Loucy (cell line): ENCODE results near the gene FAR2.

Source experiments
- H2AFZ ChIP-seq: fragments of 200-600 bp; sonication (generic); 2 replicates; pipeline ENCODE4 v1.6.0; 2016; ENCODE audit warnings: antibody characterized with exemption, mild to moderate bottlenecking, low read length, moderate library complexity
- H3F3A ChIP-seq: fragments of 200-600 bp; 2 replicates; pipeline ENCODE4 v1.6.0; 2016; ENCODE audit warnings: antibody characterized with exemption, low read depth, mild to moderate bottlenecking
- H3K27me3 ChIP-seq: fragments of 200-600 bp; sonication (generic); 2 replicates; pipeline ENCODE4 v1.6.1; 2014; ENCODE audit warnings: low read length, mild to moderate bottlenecking; ENCODE audit not compliant: insufficient read depth, poor library complexity, severe bottlenecking
- H3K36me3 ChIP-seq: fragments of 200-600 bp; sonication (generic); 2 replicates; pipeline ENCODE4 v1.6.1; 2016; ENCODE audit warnings: low read length; ENCODE audit not compliant: insufficient read depth
- H3K4me1 ChIP-seq: fragments of 200-600 bp; sonication (generic); 2 replicates; pipeline ENCODE4 v1.5.1; 2014; ENCODE audit warnings: low read length, mild to moderate bottlenecking; ENCODE audit not compliant: insufficient read depth, poor library complexity, severe bottlenecking
- H3K4me2 ChIP-seq: fragments of 200-600 bp; sonication (generic); 2 replicates; pipeline ENCODE4 v1.6.0; 2014; ENCODE audit warnings: antibody characterized with exemption, low read length, low read depth, mild to moderate bottlenecking; ENCODE audit not compliant: poor library complexity, severe bottlenecking
- H3K4me3 ChIP-seq: fragments of 200-600 bp; sonication (generic); 2 replicates; pipeline ENCODE4 v1.5.1; 2014; ENCODE audit warnings: low read length, mild to moderate bottlenecking, mixed read lengths; ENCODE audit not compliant: poor library complexity, severe bottlenecking
- H3K79me2 ChIP-seq: fragments of 200-600 bp; sonication (generic); 2 replicates; pipeline ENCODE4 v1.6.1; 2014; ENCODE audit warnings: low read length; ENCODE audit not compliant: insufficient read depth
- H3K9ac ChIP-seq: fragments of 200-600 bp; sonication (generic); 2 replicates; pipeline ENCODE4 v1.6.0; 2014; ENCODE audit warnings: mild to moderate bottlenecking, low read depth, low read length, moderate library complexity; ENCODE audit not compliant: poor library complexity, severe bottlenecking
- H3K9me2 ChIP-seq: fragments of 200-600 bp; sonication (generic); replicated peaks from 2 replicates; pipeline ENCODE4 v1.6.1; 2016; ENCODE audit warnings: low read depth, low read length, mixed read lengths
- H3K9me3 ChIP-seq: fragments of 200-600 bp; sonication (generic); 2 replicates; pipeline ENCODE4 v1.6.1; 2014; ENCODE audit warnings: mild to moderate bottlenecking, antibody characterized with exemption, low read length, low read depth; ENCODE audit not compliant: insufficient read depth
- H4K20me1 ChIP-seq: fragments of 200-600 bp; sonication (generic); 2 replicates; pipeline ENCODE4 v1.6.0; 2014; ENCODE audit warnings: antibody characterized with exemption, low read length, mild to moderate bottlenecking; ENCODE audit not compliant: insufficient read depth, poor library complexity, severe bottlenecking
- CTCF ChIP-seq: fragments of 200-600 bp; sonication (generic); conservative IDR thresholded peaks from 2 replicates; pipeline ENCODE4 v1.5.1; 2014; ENCODE audit warnings: mild to moderate bottlenecking, antibody characterized with exemption, low read length
- EZH2phosphoT487 ChIP-seq: fragments of 200-600 bp; IDR thresholded peaks from 2 replicates; pipeline ENCODE4 v1.6.1; 2018; ENCODE audit warnings: antibody characterized with exemption, mild to moderate bottlenecking, moderate library complexity, borderline replicate concordance

Gene FAR2

GRCh38 chr12:29343022-29343799, 194.1 kb downstream of the FAR2 start:
- peaks cover 71% of the 10 kb centered on the region for H3K36me3 ChIP-seq

GRCh38 chr12:29346769-29347421, 197.8 kb downstream of the FAR2 start:
- Histone ChIP-seq H3K4me3 (no peak overlapping the region), H3K36me3 (peaks cover 70% of the 10 kb centered on the region; the same call in 1 of the 2 replicates), H4K20me1 (no peaks in the 10 kb centered on the region), H3K9ac (no peak overlapping the region), H3K4me2 (no peak overlapping the region), H3K9me3 (no peaks in the 10 kb centered on the region), H3K4me1 (peaks cover 9% of the 10 kb centered on the region), H3F3A (no peaks in the 10 kb centered on the region), H3K79me2 (no peaks in the 10 kb centered on the region), H3K9me2 (no peaks in the 10 kb centered on the region), H3K27me3 (no peaks in the 10 kb centered on the region), H2AFZ (no peak overlapping the region)
- TF ChIP-seq CTCF (no peak), EZH2phosphoT487 (no peak)

More at GRCh38 chr12:29343022-29343799, 194.1 kb downstream of the FAR2 start:
- H3F3A ChIP-seq, result no peaks in the 10 kb centered on the region
- H3K9me2 ChIP-seq, result no peaks in the 10 kb centered on the region
- no peak overlapping the region for H3K9ac ChIP-seq
- peaks cover 9% of the 10 kb centered on the region for H3K4me1 ChIP-seq
- H3K4me3 ChIP-seq, result no peak overlapping the region
- H3K9me3 ChIP-seq, result no peaks in the 10 kb centered on the region
- H3K4me2 ChIP-seq, result peak overlapping the region; percentile 15
- no peaks in the 10 kb centered on the region for H4K20me1 ChIP-seq
- no peak for TF ChIP-seq CTCF
- no peak for TF ChIP-seq EZH2phosphoT487
- H3K79me2 ChIP-seq, result no peaks in the 10 kb centered on the region
- no peaks in the 10 kb centered on the region for H3K27me3 ChIP-seq
- H2AFZ ChIP-seq, result no peak overlapping the region

DNA sequence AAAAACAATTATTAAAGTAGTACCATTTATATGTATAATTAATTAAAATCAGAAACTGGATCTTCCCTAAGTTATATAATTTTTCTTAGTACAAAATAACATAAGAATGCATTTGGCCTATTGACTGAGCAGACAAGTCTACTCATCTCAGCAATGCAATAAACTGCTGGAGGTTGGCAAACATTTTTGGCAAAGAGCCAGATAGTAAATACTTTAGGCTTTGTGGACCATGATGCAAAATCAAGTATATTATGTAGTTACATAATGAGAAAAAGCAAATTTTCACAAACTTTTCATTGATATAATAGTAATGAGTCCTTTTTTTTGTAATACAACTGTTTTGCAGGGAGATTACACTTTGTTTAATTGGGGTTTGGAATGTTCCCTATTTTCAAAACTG, 201.0 kb downstream of the FAR2 start:
- Histone ChIP-seq H4K20me1 (peaks cover 4% of the 10 kb centered on the region), H3K9me3 (no peaks in the 10 kb centered on the region), H2AFZ (no peak overlapping the region), H3K36me3 (peaks cover 64% of the 10 kb centered on the region), H3K9ac (no peak overlapping the region), H3K4me3 (no peak overlapping the region), H3K4me1 (peaks cover 15% of the 10 kb centered on the region), H3K79me2 (no peaks in the 10 kb centered on the region), H3F3A (no peaks in the 10 kb centered on the region), H3K9me2 (no peaks in the 10 kb centered on the region), H3K27me3 (no peaks in the 10 kb centered on the region), H3K4me2 (no peak overlapping the region)
- TF ChIP-seq EZH2phosphoT487, result no peak
- no peak for TF ChIP-seq CTCF
